KOPT-K1 (cell line): ENCODE data around the gene EFNA2.

Experiments
- H3K27ac ChIP-seq: fragments of 200-600 bp; sonication (generic); 2 replicates; pipeline ENCODE4 v1.5.1; 2016; ENCODE audit warnings: antibody characterized with exemption, mild to moderate bottlenecking, low read depth, low read length; ENCODE audit not compliant: poor library complexity, severe bottlenecking
- H3K36me3 ChIP-seq: fragments of 200-600 bp; sonication (generic); 2 replicates; pipeline ENCODE4 v1.5.1; 2017; ENCODE audit warnings: antibody characterized with exemption, mild to moderate bottlenecking, low read length, moderate library complexity; ENCODE audit not compliant: insufficient read depth
- H3K9me3 ChIP-seq: fragments of 200-600 bp; sonication (generic); 2 replicates; pipeline ENCODE4 v1.5.1; 2017; ENCODE audit warnings: antibody characterized with exemption, low read length, mild to moderate bottlenecking; ENCODE audit not compliant: insufficient read depth, poor library complexity, severe bottlenecking

Gene EFNA2

DNA sequence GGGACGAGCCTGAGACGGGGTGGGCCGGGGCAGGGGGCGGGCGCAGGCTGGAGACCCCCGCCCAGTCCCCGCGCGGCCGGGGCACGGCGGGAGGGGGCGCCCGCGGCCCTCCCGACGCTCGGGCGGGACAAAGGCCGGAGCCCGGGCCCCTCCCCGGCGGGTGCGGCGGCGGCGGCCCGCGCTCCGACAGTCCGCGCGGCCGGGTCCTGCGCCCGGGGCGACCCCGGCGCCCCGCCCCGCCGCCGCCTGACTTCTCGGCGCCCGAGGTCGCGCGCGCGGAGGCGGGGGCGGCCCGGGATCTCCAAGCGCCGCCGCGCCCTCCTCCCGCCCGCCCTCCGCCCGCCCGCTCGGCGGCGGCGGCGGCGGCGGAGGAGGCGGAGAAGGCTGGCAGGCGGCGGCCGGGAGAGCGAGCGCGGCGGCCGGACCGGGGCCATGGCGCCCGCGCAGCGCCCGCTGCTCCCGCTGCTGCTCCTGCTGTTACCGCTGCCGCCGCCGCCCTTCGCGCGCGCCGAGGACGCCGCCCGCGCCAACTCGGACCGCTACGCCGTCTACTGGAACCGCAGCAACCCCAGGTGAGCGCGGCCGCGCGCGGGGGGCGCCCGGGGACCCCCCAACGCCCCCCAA lies at the start of gene EFNA2:
Gene EFNA2, plus strand, starts transcription at position 137 of the 624 bp plus-strand sequence. Its CDS starts 296 bp downstream, at position 433.
- Histone ChIP-seq H3K27ac (no peak within 1 kb of the TSS), H3K9me3 (no peaks in the 10 kb centered on the region), H3K36me3 (no peaks in the 10 kb centered on the region)

DNA sequence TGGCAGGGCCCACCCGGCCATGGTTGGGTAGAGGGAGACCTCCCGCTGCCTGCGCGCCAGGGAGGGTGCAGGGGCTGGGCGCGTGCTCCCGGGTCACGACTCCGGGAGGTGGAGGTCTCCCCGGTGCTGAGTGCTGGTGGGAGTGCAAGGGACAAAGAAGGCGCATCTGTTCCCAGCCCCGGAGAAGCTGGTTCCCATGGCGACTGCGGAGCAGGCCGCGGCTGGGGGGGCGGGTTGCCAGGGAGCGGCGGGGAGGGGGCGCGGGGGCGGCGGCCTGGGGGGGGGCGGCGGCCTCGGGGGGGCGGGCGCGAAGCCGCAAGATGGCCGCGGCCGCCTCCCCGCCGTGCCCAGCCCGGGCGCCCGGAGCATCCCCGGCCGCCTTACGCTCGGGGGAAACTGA lies 49.1 kb upstream of the EFNA2 start:
- Histone ChIP-seq H3K36me3 (no peaks in the 10 kb centered on the region), H3K9me3 (no peaks in the 10 kb centered on the region), H3K27ac (no peak overlapping the region)

DNA sequence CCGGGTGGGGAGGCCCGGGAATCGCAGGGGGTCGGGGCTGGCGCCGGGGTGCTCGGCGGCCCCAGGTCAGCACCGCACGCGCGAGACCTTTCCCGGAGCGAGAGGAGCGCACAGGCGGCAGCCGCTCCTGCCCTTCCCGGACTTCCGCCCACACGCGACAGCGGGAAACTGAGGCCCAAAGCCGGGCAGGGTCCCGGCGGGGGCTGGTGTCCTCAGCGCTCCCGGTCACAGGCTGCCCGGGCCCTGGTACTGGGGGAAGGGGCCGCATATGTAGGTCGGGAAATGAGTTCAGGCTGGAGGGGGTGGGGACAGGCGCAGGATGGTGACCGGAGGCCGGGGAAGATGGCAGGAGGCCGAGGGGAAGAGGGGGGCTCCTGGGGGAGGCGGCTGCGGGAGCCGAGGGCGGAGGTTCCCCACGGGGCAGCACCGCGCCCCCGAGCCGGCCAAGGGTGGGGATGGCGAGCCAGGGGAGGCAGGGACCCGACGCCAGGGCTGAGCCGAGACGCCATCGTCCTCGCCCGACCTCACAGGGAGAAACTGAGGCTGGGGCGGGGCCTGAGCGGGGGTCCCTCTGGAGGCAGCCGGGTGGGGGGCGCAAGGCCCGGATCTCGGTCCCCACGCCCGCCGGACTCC lies 48.5 kb upstream of the EFNA2 start:
- Histone ChIP-seq H3K36me3 (no peaks in the 10 kb centered on the region), H3K27ac (no peak overlapping the region), H3K9me3 (no peaks in the 10 kb centered on the region)

DNA sequence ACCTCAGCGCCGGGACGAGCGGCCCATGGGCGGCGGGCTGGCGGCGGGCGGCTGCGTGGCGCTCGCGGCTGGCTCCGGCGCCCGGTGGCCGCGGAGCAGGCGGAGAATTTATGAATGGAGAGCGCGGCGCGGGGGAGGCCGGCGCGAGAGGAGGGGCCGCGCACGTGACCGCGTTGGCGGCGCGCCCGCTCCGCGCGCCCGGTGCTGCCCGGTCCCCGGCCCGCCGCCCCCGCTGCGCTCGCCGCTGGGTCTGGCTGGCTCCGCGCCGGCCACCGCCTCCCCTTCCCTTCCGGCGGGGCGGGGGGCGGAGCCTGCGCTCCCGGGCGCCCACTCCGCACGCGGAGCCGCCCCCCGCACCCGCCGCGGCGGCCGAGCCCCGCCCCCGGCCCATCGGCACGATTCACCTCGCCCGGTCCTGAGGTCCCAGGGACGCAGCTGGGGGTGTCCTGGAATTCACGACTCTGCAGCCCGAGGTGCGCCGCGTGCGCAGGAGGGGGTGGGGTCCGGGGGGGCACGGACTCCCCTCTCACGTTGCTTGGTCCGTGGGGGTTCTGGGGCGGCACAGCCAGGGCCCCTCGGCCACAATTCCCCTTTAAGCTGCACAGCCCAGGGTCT lies 47.8 kb upstream of the EFNA2 start, which contains the start of gene CBARP:
Gene CBARP, minus strand, starts transcription at position 252 of the 615 bp plus-strand sequence. CDS start 1,905 bp downstream, outside the sequence.
- Histone ChIP-seq H3K36me3 (no peaks in the 10 kb centered on the region), H3K27ac (no peak within 1 kb of the TSS), H3K9me3 (no peaks in the 10 kb centered on the region)

DNA sequence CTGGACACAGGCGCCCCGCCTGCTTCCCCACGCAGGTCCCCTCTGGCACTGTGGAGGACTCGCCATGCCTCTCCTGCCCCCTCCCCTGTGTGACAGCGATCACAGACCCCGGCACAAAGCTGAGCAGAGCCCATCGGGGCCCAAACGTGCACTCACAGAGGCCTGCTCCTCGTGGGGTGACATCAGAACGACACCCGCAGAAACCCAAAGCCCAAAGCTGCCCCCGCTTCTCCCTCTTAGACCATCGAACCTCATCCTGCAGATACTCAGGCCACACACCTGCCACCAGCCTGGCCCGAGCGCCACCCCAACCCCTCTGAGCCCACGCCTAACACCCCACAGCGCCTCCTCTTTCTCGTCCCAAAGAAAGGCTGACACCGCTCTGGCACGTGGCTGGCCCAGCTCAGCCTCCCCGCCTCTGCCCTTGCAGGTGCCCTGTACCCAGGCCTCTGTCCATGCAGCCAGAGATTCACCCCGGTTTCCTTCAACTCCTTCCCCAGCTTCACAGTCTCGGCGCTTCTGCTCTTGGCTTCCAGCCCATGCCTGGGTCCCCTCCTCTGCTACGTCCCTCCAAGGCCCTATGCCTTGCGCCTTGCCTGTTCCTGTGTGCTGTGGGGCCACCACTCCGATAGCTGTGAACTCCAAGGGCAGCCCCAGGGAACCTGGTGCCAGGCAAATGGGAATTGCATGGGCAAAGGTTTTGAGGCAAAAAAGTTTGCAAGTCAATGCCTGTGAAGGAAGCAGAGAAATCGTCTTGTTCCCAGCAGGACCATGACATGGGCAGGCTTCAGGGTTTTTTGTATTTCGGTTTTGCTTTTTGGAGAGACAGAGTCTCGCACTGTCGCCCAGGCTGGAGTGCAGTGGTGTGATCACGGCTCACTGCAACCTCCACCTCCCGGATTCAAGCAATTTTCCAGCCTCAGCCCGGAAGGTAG lies 47.0 kb upstream of the EFNA2 start:
- no peak overlapping the region for H3K27ac ChIP-seq
- 0 out of 2 replicates have a peak, but pooled peaks cover under 1% of the 10 kb centered on the region for H3K36me3 ChIP-seq
- H3K9me3 ChIP-seq: no peaks in the 10 kb centered on the region

DNA sequence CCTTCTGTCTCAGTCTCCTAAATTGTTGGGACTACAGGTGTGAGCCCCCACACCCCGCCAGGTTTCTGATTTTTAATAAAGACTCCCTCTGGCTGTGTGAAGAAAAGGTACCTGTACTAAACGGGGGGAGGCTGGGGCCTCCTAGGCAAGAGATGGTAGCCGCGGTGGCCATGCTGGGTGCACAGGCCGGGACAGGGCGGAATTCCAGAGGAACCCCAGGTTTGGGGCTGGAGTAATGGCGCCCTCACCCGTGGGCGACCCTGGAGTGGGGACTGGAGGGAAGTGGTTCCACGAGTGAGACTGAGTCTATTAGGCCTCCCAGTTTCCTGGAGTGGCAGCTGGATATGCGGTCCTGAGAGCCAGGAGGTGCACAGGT lies 46.3 kb upstream of the EFNA2 start:
- no peak overlapping the region for H3K27ac ChIP-seq
- 0 out of 2 replicates have a peak, but pooled peaks cover 7% of the 10 kb centered on the region for H3K36me3 ChIP-seq
- no peaks in the 10 kb centered on the region for H3K9me3 ChIP-seq

DNA sequence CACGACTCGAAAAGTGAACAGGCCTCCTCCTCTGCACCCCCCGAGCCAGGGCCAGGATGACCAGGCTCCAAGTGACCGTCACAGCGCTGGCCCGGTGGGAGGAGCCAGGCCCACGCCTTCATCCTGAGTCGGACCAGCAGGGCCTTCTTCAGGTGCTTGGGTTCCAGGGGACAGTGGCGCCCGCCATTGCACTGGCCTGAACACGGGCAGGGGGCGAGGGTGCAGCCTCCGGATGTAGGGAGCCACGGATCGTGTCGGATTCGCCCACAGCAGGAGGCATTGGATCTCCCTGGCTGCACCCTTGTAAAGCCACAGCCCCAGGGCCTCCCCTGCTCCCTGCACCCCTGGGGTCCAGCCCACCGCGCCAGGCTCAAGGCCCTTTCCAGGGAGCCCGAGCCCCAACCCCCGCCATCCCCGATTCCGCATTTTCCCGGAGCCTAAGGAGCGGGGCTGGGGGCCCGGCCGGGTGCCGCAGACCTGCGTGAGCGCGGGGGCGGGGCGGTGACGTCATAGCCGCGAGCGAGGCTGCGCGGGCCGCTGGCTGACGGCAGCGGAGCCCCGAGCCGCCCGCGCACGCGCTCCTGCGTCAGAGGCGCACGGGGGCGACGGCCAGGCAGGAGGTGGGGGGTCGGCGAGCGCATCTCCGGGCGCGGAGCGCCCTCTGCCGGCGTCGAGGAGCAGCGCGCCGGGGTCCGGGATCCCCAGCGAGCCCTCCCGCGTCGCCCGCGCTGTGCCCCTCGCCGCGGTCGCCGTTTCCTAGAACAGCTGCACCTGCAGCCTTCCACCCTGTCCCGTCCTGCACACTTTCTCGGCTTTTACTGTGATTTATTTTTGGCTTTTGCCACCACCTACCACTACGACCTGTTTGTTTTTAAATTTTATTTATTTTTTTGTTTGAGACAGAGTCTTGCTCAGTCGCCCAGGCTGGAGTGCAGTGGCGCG lies 45.6 kb upstream of the EFNA2 start:
- Histone ChIP-seq H3K36me3 (0 out of 2 replicates have a peak, but pooled peaks cover 10% of the 10 kb centered on the region), H3K9me3 (no peaks in the 10 kb centered on the region), H3K27ac (no peak overlapping the region)

DNA sequence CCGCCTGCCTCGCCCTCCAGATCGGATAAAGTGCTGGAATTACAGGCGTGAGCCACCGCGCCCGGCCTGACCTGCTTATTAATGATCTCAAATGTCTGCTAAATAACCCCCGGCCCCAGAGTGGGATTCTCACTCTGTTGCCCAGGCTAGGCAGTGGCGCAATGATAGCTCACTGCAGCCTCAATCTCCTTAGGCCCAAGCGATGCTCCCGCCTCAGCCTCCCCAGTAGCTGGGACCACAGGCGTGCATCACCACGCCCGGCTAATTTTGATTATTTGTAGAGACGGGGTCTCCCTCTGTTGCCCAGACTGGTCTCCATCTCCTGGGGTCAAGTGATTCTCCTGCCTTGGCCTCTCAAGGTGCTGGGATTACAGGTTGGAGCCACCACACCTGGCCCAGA lies 44.7 kb upstream of the EFNA2 start:
- Histone ChIP-seq H3K9me3 (no peaks in the 10 kb centered on the region), H3K27ac (peak overlapping the region; percentile 76), H3K36me3 (0 out of 2 replicates have a peak, but pooled peaks cover 10% of the 10 kb centered on the region)

DNA sequence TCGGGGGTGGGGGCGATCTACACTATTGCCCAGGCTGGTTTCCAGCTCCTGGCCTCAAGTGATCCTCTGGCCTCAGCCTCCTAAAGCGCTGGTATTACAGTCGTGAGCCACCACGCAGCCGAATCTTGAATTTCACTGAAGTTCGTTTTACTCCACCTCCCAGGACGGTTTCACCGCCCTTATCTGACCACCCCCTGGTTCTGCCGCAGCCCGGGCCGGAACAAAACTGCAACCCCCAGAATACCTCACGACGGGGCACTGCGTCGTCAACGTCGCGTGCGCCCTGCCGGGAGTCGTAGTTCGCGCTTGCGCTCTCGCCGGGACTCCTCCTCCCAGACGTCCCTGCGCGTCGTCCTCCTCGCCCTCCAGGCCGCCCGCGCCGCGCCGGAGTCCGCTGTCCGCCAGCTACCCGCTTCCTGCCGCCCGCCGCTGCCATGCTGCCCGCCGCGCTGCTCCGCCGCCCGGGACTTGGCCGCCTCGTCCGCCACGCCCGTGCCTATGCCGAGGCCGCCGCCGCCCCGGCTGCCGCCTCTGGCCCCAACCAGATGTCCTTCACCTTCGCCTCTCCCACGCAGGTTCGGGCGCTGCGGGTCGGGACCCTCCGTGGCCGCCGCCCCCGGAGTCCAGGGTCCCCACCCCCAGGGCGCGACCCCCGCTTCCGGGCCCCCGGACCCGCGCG lies 44.1 kb upstream of the EFNA2 start, which contains the start of gene ATP5F1D:
Gene ATP5F1D, plus strand, starts transcription at position 335 of the 679 bp plus-strand sequence. Its CDS starts 100 bp downstream, at position 435.
- Histone ChIP-seq H3K9me3 (no peaks in the 10 kb centered on the region), H3K27ac (peak within 1 kb of the TSS; percentile 76), H3K36me3 (0 out of 2 replicates have a peak, but pooled peaks cover 10% of the 10 kb centered on the region)

DNA sequence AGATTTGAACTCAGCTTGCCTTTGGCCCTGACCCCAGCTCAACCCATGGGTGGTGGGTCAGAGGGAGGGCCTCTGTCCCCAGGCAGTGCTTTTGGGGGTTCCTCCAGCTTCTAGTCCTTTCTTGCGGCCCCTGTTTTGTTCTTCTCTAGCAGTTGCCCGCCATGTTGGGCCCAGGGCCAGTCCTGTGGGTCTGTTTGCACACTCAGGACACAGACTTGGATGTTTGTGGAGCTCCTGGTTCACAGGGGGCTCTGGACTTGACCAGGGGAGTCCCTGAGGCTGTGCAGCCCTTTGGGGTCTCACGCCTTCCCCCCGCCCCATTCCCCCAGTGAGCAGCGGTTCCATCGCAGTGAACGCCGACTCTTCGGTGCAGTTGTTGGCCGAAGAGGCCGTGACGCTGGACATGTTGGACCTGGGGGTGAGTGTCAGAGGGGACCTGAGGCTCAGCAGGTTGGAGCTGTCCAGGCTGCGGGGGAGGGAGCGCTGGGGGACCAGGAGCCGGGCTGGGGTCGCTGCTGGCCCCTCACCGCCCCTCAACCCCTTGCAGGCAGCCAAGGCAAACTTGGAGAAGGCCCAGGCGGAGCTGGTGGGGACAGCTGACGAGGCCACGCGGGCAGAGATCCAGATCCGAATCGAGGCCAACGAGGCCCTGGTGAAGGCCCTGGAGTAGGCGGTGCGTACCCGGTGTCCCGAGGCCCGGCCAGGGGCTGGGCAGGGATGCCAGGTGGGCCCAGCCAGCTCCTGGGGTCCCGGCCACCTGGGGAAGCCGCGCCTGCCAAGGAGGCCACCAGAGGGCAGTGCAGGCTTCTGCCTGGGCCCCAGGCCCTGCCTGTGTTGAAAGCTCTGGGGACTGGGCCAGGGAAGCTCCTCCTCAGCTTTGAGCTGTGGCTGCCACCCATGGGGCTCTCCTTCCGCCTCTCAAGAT lies 41.6 kb upstream of the EFNA2 start:
- Histone ChIP-seq H3K27ac (no peak overlapping the region), H3K36me3 (0 out of 2 replicates have a peak, but pooled peaks cover 10% of the 10 kb centered on the region)

DNA sequence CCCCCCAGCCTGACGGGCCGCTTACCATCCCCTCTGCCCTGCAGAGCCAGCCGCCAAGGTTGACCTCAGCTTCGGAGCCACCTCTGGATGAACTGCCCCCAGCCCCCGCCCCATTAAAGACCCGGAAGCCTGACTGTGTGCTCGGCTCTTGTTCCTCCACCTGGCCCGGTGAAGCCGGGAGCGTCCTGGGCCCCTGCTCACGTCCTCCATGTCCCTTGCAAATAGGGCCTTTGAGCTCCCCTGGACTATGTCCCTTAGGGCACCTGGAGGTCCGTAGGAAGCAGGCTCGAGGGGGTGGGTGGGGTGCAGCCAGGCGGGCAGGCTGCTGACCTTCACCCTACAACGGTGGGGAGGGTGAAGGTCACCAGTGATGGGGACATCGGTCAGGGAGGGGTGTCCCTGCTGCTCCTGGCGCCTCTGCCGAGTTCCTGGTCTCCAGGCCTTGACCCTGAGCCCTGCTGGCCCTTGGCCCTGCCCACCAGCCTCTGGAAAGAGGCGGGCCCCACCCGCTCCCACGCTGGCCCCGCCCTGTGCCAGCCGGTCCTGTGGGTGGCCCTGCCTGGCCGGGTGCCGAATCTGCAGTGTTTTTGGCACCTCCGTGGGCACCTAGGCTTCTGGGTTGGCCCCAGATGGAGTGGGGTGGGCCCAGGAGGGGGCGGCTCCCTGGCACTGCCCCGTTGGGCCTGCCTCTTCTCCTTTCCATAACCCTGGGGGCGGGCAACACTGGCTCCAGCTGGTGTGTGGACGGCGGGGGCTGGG lies 40.8 kb upstream of the EFNA2 start:
- H3K27ac ChIP-seq: no peak overlapping the region
- H3K36me3 ChIP-seq: 0 out of 2 replicates have a peak, but pooled peaks cover 10% of the 10 kb centered on the region
- H3K9me3 ChIP-seq: no peaks in the 10 kb centered on the region

More for the DNA sequence above, 41.6 kb upstream of the EFNA2 start:
- H3K9me3 ChIP-seq: no peaks in the 10 kb centered on the region
